Activated CD8-positive, alpha-beta memory T cell treated with anti-CD3 and anti-CD28 coated beads for 4 hours (primary cell): Measurements from ENCODE around the gene TSN.
"Not testable (repeated sequence)": the region's sequence is repeated elsewhere in the genome, so short reads cannot be mapped to it uniquely, and the experiment has no call there.

Source experiments
- DNase-seq, 2 donors: peaks; one replicate each; pipeline ENCODE4 v3.0.0-alpha.2; 2020; ENCODE audit warnings: low read depth in 2 of 2

Gene TSN

DNA sequence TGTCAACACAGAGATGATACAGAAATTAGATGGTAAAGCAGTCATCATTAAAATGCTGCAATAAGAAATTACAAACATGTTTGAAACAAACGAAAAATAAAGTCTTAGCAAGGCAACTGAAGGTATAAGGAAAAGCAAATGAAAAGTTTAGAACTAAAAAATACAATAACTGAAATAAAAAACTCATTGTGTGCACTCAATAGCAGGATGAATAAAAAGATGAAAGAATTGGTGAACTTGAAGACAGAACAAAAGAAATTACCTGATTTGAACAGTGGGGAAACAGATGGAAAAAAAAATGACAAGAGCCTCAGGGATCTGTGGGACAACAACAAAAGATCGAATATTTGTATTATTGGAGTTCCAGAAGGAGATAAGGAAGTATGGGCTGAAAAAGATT, 46.5 kb downstream of the TSN start:
- DNase-seq: no peak

DNA sequence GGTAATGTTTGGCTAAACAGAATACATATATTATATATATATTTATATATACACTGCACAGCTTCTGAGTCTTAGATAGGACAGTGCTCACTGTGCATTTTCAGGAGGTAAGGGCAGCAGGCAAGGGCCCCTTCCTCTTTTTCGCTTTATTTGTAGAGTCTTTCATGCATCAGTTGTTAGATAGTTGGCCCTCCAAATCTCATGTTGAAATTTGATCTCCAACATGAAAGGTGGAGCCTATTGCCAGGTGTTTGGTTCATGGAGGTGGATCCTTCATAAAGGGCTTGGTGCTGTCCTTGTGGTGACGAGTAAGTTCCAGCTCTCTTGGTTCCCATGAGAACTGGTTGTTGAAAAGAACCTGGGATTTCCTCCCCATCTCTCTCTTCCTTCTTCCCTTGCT, 48.1 kb downstream of the TSN start:
- DNase-seq: no peak

DNA sequence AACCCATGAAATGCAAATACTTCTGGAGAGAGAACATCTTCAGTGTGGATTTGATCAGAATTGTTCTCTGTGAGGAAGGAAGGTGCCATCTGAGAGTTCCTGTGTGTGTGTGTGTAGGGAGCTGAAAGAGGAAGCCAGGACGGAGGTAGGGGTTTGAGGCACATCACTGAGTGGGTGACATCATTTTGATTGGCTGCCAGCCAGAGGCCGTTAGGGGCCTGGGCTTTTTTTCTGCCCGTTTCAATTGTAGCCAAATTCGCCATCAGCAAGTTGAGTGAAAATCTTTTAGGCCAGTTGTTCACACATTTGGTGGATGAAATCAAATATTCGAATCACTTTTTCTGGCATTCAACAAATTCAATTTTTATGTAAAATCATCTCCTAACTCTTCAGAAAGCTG, 48.9 kb downstream of the TSN start:
- no peak for DNase-seq

DNA sequence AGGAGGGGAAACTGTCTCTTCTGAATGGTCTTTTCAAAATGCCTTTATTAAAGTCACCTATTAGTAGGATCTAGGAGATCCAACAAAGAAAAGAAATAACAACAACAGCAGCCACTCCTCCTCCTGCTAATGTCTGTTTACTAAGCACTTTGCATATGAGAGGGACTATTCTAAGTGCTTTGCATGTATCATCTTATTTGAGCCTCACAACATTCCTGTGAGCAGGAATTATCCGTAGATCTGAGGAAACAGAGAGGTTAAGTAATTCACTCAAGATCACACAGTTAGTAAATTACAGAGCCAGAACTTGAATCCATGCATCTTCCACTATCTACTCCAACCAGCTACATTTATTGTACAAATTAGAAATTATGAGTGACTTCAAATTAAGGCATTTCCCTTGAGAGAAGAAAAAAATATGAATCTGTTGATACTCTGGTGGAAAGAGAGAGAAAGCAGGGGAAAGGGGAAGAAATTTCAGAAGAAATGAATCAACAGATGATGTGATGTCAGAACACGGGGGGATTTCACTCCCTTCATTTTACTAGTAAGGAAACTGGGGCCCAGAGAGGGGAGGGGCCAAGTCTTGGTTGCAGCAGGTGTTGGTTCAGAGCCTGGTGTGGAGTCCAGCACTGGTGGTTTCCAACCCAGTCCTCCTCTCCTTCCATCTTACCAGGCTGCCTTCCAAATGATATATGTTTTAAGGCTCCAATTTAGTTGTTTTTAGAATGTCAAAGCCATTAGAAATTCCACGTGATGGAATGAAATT, 49.7 kb downstream of the TSN start:
- DNase-seq: no peak

DNA sequence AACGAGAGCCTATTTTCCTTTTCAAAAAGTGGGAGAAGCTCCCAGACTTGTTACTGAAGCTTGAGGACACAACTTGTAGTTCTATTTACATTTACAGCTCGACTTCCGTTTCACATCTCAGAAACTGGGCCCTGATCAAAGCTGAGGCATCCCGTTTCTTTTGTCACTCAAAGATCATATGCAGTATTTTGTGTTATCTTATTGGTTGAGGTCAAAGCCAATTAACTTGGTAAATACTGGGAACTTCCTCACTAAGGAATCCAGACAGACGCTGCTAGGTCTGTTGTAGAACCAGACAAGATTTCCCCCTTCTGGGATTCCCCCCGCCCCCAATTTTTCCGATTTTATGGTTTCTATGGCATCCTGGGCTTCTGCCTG, 50.3 kb downstream of the TSN start:
- no peak for DNase-seq

DNA sequence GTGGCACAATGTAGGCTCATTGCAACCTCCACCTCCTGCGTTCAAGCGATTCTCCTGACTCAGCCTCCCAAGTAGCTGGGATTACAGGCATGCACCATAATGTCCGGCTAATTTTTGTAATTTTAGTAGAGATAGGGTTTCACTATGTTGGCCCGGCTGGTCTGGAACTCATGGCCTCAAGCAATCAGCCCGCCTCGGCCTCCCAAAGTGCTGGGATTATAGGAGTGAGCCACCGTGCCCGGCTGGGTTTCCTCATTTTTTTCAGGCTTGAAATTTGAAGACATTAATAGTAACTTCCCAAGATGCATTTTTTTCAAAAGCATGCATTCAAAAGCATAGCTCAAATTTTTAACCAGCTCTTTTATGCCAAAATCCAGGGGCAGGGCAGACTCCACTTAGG, 52.3 kb downstream of the TSN start:
- not testable (repeated sequence) for DNase-seq

DNA sequence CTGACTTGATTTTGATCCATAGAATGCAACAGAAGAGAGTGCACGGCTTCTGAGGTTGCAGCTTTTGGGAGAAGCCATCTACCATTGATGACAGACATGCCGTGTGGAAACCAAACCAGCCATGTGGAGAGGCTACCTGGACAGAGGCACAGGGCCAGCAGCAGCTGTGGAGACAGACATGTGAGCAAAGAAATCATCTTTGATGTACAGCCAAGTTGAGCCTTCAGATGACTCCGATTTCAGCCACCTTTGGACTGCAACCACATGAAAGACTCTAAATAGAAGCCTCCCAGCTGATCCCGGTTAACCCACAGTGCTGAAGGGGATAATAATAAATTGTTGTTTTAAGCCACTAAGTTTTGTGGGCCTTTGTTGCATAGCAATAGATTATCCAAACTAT, 54.2 kb downstream of the TSN start:
- no peak for DNase-seq

DNA sequence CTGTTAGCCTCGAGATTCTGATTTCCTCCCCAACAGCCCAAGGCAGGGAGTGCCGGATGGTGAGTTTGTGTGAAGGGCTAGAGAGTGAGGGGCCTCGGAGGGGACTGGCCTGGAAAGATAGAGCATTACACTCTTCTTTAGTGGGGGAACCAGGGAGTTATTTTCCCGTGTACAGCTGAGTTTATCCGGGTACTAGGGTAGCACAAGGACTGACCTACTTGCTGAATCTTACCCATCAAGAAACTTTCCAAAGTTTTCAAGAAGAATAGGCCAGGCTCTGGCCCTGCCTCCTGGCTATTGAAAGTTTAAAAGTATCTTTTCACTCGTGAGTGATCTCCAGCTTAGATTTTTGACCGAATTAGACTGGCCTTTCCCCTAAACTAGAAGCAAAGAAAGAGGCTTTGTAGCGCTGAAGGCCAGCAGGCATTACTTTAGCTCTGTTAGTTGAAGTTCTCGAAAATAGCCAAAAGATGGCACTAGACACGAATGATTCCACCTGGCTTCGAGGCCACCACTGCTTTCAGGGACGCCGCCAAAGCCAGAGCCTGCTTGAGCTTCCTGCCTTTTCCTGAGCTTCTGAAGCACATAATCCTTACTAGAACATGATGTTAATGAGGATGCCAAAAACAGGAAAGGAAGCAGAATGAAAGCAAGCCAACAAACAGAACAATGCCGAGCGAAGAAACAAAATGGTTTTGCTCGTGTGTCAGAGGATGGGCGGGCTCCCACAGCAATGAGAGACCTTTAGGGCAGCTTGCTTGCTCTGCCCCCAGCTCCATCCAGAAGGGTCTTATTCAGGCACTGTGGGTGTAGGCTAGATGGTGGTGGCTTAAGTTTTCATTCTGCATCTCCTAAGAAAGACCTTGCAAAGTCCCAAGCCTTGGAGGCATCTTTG, 55.8 kb downstream of the TSN start:
- DNase-seq: no peak

DNA sequence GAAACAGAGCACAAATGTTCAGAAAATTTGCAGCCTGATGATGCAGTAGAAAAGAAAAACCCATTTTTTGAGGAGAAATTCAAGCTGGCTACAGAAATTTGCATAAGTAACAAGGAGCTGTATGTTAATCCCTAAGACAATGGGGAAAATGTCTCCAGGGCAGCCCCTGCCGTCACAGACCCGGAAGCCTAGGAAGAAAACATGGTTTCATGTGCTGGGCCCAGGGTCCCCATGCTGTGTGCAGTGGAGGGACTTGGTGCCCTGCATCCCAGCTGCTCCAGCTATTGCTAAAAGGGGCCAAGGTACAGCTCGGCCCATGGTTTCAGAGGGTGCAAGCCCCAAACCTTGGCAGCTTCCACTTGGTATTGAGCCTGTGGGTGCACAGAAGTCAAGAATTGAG, 57.6 kb downstream of the TSN start:
- DNase-seq: not testable (repeated sequence)

DNA sequence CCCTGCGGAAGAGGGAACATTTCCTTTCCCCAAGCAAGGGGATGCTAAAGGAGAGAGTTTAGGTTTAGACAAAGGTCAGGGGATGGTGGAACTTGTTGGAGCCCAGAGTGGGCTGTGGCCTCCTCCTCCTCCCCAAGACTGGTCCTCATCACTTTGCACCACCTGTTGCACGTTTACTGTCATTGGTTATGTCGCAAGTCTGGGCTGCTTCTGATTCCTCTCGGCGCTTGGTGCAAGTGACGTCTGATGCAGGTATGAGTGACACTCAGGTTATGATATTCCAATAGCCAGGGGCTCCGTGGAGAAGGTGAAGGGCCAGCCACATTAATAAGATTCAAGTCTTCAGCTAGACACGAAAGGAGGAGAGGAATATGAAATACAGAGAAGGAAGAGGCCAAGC, 59.8 kb downstream of the TSN start:
- no peak for DNase-seq

DNA sequence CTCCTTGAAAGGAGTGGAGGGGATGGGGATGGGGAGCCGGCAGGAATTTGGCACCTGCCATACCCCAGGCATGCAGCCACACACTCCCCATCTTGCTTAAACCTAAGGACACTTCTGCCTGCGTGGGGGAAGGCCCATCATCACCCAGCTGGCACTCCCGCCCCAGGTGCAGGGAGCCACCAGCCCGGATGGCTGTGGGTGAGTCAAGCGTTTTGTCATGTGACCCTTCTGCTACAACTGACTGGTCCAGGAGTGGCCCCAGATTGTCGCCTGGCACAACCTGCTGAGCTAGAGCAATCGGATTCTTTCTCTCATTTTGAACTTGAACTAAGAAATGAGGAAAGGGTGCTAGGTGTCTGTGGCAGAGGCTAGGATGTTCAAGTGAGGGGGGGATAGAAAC, 61.3 kb downstream of the TSN start:
- DNase-seq: no peak

DNA sequence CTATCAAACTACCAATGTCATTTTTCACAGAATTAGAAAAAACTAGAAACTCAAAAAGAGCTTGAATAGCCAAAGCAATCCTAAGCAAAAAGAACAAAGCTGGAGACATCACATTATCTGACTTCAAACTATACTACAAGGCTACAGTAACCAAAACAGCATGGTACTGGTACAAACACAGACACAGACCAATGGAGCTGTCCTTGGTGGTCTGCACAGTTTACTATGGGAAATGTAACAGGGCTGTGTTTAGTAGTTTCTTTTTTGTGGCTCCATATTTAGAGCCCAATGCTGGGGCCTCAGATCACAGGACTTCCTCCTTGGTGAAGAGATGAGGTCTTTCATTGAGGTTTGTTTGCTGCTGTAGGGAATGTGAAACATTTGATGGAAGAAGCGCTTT, 61.9 kb downstream of the TSN start:
- not testable (repeated sequence) for DNase-seq
